ENCODE data around the gene MAZ. TPM values are rescaled to one million over a fixed set of nuclear protein-coding genes. Genes with fewer than 3 reads are reported as not detected.
A peak's percentile ranks its signal among the peaks of the same experiment; 100 is the strongest.

The MAZ gene
- total and polyA plus RNA-seq, 2 of the 13 experiments (the other 11 are each of a cell fraction or from before 2014, with no cell fraction given), result 203 to 277 TPM

DNA sequence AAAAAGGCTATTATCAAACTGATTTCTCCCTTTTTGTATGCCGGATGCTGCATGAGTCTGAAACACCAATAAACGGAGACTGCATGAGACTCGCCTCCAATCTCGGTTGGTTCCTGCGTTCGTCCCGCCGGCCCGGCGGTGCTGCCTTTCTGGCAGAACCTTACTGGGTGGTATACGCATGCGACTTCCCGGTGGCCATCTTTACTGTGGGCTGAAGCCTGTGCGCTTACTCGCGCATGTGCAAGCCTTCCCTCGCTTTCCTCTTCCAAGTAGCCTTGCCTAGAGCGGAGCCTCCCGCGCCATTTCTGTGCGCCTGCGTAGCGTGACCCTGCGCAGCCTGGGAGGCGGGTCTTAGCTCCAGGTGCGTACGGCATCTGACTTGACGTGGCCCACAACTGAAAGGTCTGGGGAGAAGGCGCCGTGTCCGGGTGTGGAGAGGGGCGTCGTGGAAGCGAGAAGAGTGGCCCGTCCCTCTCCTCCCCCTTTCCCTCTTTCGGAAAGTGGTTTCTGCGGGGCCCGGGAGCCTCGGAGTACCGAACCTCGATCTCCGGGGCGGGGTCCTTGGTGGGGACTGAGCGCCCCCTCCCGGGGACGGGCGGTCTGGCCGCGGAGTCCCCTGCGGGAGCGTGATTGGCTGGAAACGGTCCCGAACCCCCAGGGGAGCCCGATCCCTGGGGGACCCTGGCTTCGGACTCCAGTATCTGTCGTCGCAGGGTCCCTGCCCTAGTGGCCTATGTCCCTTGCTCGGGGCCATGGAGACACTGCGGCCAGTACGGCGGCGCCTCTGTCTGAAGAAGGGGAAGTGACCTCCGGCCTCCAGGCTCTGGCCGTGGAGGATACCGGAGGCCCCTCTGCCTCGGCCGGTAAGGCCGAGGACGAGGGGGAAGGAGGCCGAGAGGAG lies 9.7 kb downstream of the MAZ start, which contains the start of gene PAGR1 (continued):
- TF ChIP-seq PRPF4 (IDR thresholded peaks at IDR 0.05; ENCODE audit: low read depth, low read length, poor library complexity, severe bottlenecking) (no peak), CHD4 (IDR thresholded peaks at IDR 0.05; ENCODE audit: borderline replicate concordance, low read length) (no peak), ZNF614 (CRISPR knock-in tag; IDR thresholded peaks at IDR 0.05; ENCODE audit: borderline replicate concordance) (0 out of 2 replicates have a peak, but pooled peaks have one; percentile 64), KLF11 (CRISPR knock-in tag; IDR thresholded peaks at IDR 0.05) (peak; percentile 20; the same call in 1 of the 2 replicates), RARG (CRISPR knock-in tag; IDR thresholded peaks at IDR 0.05; ENCODE audit: low read depth) (peak; percentile 87; the same call in 1 of the 2 replicates), MXI1 (IDR thresholded peaks at IDR 0.05; ENCODE audit: borderline replicate concordance, low read depth, low read length) (peak; percentile 89; the same call in 2 of the 3 replicates), HNRNPUL1 (IDR thresholded peaks at IDR 0.05; ENCODE audit: low read depth, low read length) (no peak), HNF4G (IDR thresholded peaks at IDR 0.05; ENCODE audit: borderline replicate concordance, low read depth, low read length) (no peak), HNF4G (CRISPR knock-in tag; IDR thresholded peaks at IDR 0.05; ENCODE audit: borderline replicate concordance, low read depth) (no peak; the same call in 1 of the 2 replicates), ZNF326 (CRISPR knock-in tag; IDR thresholded peaks at IDR 0.05; ENCODE audit: borderline replicate concordance) (no peak), AGO1 (IDR thresholded peaks at IDR 0.05; ENCODE audit: low read depth, low read length, poor library complexity, severe bottlenecking) (peak; percentile 84), ZNF329 (CRISPR knock-in tag; IDR thresholded peaks at IDR 0.05; ENCODE audit: low read depth) (peak; percentile 52; the same call in 1 of the 2 replicates), SRSF4 (IDR thresholded peaks at IDR 0.05; ENCODE audit: low read depth, low read length, poor library complexity, severe bottlenecking) (no peak)
- TF ChIP-seq, protein P1, sequence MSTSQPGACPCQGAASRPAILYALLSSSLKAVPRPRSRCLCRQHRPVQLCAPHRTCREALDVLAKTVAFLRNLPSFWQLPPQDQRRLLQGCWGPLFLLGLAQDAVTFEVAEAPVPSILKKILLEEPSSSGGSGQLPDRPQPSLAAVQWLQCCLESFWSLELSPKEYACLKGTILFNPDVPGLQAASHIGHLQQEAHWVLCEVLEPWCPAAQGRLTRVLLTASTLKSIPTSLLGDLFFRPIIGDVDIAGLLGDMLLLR (CRISPR knock-in tag; IDR thresholded peaks at IDR 0.05), result peak; percentile 41; the same call in 1 of the 2 replicates
- TF ChIP-seq, protein P2, sequence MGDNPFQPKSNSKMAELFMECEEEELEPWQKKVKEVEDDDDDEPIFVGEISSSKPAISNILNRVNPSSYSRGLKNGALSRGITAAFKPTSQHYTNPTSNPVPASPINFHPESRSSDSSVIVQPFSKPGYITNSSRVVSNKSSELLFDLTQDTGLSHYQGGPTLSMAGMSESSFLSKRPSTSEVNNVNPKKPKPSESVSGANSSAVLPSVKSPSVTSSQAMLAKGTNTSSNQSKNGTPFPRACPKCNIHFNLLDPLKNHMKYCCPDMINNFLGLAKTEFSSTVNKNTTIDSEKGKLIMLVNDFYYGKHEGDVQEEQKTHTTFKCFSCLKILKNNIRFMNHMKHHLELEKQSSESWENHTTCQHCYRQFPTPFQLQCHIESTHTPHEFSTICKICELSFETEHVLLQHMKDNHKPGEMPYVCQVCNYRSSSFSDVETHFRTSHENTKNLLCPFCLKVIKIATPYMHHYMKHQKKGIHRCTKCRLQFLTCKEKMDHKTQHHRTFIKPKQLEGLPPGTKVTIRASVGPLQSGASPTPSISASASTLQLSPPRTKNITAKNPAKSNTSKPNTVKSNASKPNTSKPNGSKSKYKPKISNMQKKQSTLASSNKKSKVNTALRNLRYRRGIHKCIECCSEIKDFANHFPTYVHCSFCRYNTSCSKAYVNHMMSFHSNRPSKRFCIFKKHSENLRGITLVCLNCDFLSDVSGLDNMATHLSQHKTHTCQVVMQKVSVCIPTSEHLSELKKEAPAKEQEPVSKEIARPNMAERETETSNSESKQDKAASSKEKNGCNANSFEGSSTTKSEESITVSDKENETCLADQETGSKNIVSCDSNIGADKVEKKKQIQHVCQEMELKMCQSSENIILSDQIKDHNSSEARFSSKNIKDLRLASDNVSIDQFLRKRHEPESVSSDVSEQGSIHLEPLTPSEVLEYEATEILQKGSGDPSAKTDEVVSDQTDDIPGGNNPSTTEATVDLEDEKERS (CRISPR knock-in tag; IDR thresholded peaks at IDR 0.05), result peak; percentile 93
- TF ChIP-seq, protein P3, sequence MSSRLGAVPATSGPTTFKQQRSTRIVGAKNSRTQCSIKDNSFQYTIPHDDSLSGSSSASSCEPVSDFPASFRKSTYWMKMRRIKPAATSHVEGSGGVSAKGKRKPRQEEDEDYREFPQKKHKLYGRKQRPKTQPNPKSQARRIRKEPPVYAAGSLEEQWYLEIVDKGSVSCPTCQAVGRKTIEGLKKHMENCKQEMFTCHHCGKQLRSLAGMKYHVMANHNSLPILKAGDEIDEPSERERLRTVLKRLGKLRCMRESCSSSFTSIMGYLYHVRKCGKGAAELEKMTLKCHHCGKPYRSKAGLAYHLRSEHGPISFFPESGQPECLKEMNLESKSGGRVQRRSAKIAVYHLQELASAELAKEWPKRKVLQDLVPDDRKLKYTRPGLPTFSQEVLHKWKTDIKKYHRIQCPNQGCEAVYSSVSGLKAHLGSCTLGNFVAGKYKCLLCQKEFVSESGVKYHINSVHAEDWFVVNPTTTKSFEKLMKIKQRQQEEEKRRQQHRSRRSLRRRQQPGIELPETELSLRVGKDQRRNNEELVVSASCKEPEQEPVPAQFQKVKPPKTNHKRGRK (CRISPR knock-in tag; IDR thresholded peaks at IDR 0.05), result no peak
- TF ChIP-seq, protein P4, sequence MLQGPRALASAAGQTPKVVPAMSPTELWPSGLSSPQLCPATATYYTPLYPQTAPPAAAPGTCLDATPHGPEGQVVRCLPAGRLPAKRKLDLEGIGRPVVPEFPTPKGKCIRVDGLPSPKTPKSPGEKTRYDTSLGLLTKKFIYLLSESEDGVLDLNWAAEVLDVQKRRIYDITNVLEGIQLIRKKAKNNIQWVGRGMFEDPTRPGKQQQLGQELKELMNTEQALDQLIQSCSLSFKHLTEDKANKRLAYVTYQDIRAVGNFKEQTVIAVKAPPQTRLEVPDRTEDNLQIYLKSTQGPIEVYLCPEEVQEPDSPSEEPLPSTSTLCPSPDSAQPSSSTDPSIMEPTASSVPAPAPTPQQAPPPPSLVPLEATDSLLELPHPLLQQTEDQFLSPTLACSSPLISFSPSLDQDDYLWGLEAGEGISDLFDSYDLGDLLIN (CRISPR knock-in tag; IDR thresholded peaks at IDR 0.05; ENCODE audit: borderline replicate concordance), result 0 out of 2 replicates have a peak, but pooled peaks have one; percentile 58
- TF ChIP-seq, protein P5, sequence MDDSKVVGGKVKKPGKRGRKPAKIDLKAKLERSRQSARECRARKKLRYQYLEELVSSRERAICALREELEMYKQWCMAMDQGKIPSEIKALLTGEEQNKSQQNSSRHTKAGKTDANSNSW (CRISPR knock-in tag; IDR thresholded peaks at IDR 0.05; ENCODE audit: borderline replicate concordance), result peak; percentile 84; the same call in 1 of the 2 replicates
- TF ChIP-seq, protein P6, sequence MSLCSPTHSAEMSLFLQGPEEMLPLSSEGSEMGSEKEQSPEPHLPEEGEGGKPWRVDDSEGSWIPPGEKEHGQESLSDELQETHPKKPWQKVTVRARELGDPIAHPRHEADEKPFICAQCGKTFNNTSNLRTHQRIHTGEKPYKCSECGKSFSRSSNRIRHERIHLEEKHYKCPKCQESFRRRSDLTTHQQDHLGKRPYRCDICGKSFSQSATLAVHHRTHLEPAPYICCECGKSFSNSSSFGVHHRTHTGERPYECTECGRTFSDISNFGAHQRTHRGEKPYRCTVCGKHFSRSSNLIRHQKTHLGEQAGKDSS (CRISPR knock-in tag; IDR thresholded peaks at IDR 0.05; ENCODE audit: borderline replicate concordance, low read depth), result peak; percentile 87

Measured in HepG2 (cell line).